ENCODE results near the gene SPINK14.

Gene SPINK14

DNA sequence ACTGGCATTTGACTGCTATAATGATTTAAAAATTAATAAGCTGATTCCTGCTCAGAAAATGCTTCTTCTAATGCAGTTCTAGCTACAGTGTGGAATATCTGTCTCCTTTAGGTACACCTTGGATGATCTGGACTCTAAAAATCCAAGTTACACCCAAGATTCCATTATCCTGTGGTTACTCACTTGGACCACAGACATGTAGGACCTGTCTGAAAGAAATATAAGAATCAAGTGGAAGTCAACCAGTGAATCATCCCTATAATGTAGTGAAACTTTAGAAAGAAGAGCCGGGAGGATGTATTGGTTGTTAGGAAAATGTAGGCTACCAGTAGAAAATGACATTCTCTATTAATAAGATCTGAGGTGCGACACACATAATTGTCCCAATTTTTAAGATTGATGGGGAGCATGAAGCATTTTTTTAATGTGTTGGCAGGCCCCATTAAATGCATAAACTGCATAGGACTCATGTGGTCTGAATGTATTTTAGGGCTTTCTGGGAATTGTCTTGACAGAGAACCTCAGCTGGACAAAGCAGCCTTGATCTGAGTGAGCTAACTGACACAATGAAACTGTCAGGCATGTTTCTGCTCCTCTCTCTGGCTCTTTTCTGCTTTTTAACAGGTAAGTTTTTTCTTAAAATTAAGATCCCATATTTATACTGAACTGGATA lies 34.3 kb downstream of the SPINK14 start, which contains the start of gene SPINK6:
TSS of gene SPINK6 (plus strand) at position 512 of the 673 bp plus-strand sequence. CDS start at position 567, 55 bp downstream.
- no peak for DNase-seq

DNA sequence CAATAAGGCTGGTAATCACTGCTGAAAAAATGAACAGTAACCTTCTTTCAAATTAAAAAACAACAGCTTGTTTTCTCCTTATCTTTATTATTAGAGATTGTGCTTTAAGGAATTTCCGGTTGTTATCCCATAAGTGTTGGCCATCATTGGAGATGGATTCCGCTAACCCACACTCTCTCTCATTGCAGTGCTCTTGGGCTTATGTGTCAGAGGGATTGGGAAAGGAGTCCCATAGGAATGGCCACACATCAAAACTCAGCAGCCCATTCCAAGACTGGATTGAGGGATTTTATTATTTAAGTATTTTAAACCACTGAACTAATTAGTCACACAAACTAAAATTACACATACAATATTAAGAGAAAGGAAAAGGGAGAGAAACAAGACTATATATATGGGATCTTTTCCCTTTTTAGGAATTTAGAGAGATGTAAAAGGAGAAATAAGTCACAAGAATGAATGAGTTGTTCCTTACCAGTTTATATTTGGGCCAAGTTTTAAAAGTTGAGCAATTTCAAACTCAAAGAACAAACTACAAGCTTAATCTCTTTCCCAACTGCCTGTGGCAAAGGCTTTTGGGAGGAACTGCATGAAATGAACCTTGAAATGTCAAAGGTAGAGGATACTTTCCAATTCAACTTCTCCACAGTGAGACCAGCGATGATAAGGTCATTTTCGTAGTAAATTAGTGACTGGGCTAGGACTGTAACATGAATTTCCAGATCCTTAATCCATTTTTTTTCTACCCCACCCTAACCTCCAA lies 36.9 kb downstream of the SPINK14 start:
- DNase-seq, result peak; percentile 72

DNA sequence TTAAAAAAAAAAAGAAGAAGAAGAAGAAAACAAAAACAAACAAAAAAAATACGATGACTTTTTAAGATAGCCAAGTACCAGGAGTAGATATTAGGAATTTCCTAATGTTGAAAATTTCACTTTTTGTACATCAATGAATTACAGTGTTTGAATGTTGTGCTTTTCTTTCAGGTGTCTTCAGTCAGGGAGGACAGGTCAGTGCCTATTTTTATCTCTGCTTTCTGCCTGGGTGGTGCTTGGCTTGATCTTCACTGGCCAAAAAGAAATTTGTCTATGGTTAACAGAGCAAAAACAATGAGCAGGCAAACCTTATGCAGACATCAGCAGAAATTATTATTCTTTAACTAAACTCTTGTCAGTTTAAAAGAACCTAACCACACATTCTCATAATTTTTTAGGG lies 37.5 kb downstream of the SPINK14 start:
- no peak for DNase-seq

DNA sequence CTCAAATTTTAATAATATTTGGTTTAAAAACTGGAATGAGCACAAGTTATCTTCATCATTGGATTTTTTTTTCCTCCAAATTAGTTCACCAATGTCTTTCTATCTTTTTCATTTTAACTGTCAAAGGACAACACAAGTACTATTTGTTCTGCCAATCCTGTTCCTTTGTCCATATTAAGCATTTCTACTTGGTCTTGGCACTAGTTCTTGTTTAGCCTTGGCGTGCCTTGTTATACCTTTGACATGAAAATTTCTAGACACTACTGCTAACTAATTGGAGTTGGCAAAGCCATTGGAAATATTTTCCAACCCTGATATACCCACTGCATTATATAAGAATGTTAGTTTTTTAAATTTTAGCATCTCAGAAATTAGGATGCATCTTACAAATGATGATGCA lies 38.3 kb downstream of the SPINK14 start:
- DNase-seq, result no peak

DNA sequence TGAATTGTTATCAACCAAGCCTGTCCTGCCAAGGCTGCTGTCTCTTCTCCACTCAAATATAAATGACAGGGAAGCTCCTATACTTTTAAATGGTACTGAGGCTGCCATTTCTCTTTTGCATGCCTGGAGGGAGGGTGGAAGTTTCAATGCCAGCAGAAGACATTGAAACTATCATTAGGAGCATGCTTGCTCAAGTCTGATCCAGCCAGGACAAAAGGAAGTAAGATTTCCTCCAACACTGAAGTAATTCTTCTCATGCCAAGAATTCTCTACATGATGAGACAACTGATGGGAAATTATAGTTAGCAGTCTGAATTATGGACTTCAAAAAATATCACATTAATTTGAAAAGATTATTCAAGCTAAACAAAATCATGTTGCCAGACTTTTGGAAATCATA lies 39.9 kb downstream of the SPINK14 start:
- no peak for DNase-seq

DNA sequence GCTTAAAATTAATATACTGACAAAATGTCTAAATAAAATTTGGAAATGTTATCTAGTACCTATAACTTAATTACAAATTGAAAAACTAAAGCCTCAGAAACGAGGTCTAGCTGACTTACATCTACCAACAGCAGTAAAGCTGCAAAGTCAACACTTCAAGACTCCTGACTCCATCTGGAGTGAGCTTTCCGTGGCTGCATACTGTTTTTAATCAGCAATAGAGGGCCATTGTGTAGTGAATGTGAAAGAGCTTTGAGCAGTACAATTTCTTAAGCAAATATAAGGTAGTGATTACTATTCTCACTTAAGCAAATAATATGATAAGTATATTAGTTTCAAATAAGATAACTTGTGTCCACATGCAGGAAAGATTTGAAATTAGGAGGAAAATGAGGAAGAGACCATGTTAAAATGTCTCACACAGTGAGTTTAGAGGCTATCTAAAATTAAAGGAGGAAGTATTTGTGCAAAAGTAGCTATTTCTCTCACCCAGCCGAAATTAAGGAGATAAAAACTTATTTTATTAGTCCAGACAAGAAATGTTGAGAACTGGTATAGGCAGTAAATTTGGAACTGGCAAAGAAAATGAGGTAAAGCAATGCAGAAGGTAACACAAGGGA lies 40.9 kb downstream of the SPINK14 start:
- DNase-seq, result peak; percentile 24

DNA sequence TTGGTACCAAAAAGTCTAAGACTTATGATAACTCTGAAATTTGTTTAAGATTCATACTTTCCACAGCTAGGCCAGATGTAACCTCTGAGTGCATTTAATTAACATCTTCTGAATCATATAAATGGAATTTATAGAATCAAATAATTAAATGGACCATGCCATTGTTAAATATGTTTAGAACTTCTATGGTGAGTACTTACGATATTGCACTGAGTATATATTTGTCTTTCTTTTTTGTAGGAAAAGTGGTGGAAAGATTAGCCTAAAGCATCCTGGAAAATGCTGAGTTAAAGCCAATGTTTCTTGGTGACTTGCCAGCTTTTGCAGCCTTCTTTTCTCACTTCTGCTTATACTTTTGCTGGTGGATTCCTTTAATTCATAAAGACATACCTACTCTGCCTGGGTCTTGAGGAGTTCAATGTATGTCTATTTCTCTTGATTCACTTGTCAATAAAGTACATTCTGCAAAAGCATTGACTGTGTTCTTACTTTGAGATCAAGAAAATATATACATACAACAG lies 46.4 kb downstream of the SPINK14 start:
- DNase-seq, result peak; percentile 20

DNA sequence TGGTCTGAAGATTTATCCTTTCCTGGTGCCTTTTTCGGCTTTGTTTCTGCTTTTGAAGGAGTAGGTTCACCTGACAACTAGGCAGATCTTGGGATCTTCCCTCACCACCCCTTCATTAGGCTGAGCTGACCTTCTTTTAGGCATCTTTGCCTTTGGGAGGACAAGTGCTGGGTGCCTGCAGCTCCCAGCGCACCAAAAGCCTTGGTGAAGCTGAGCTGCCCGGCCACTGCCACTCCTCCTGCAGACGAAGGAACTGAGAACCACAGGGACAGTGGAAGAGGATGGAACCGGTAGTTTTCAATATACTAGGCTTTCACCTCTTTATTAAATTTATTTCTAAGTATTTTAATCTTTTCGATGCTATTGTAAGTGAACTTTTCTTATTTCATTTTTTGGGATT lies 53.2 kb downstream of the SPINK14 start:
- DNase-seq, result no peak

DNA sequence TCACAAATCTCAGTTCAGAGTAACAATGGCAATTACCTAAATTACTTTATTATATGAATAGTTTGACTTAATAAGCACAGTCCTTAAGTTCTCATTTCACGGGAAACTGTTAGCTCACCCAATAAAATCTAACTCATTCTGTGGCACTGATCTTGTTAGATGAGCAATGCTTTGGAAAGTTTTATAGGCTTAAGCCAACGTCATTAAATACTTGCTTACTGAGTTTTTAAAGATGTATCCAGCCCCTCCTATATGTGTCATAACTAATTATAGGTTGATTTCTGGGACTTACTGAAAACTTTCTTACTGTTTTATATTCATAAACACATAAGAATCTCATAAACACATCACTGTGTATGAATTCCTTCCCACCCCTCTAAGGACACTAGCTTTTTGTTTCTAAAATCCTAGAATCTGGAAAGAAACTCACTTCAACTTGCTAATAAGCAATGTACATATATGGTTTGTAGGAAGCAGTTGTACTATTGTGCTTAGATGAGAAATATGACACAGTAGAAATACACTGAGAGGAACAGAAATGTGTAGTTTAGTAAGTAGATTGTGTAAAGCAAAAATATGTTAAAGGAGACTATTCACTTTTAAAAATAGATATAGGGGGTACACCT lies 55.9 kb downstream of the SPINK14 start:
- DNase-seq, result no peak

Measured in inflammatory macrophage treated with lipopolysaccharide for 4 hours (primary cell).